ENCODE measurements around the gene SERPINB4. TPM values are rescaled to one million over a fixed set of nuclear protein-coding genes. Genes with fewer than 3 reads are reported as not detected.

SERPINB4 gene
- total RNA-seq, 4 donors from 2014 or later = not detected

- intact Hi-C loops (cut with DNase I) = no loop called here
- no peak overlapping the region for H3K27ac ChIP-seq
- H3K4me1 ChIP-seq = no peaks in the 10 kb centered on the region
- TF ChIP-seq CTCF (IDR thresholded peaks at IDR 0.05) = no peak
- no peak for TF ChIP-seq POLR2A (IDR thresholded peaks at IDR 0.05)
- no peak for DNase-seq
- no peak overlapping the region for H3K4me3 ChIP-seq (replicated peaks in 1 of 3)
- 83 to 88% methylated on average over 6 of the region's 6 CpGs for WGBS, 2 donors
- H3K9me3 ChIP-seq = no peaks in the 10 kb centered on the region
- no peaks in the 10 kb centered on the region for H3K36me3 ChIP-seq
- H3K27me3 ChIP-seq = no peaks in the 10 kb centered on the region
These were observed 6.4 kb downstream of the SERPINB4 start for GRCh38 chr18:63637703-63638102.

- no peaks in the 10 kb centered on the region for H3K27me3 ChIP-seq
- no peak overlapping the region for H3K4me3 ChIP-seq (replicated peaks in 1 of 3)
- H3K27ac ChIP-seq = no peak overlapping the region
- no peaks in the 10 kb centered on the region for H3K4me1 ChIP-seq
- TF ChIP-seq CTCF (IDR thresholded peaks at IDR 0.05) (no peak), POLR2A (IDR thresholded peaks at IDR 0.05) (no peak)
- intact Hi-C loops (cut with DNase I) = no loop called here
- no peaks in the 10 kb centered on the region for H3K36me3 ChIP-seq
- H3K9me3 ChIP-seq = no peaks in the 10 kb centered on the region
- DNase-seq = no peak
These were observed 16.2 kb downstream of the SERPINB4 start for GRCh38 chr18:63627819-63628218.

- Histone ChIP-seq H3K4me1 (no peaks in the 10 kb centered on the region), H3K4me3 (replicated peaks in 1 of 3) (no peak overlapping the region), H3K27ac (no peak overlapping the region), H3K36me3 (no peaks in the 10 kb centered on the region), H3K27me3 (no peaks in the 10 kb centered on the region), H3K9me3 (no peaks in the 10 kb centered on the region)
- 72 to 79% methylated on average over 4 of the region's 4 CpGs for WGBS, 2 donors
- no peak for TF ChIP-seq CTCF (IDR thresholded peaks at IDR 0.05)
- TF ChIP-seq POLR2A (IDR thresholded peaks at IDR 0.05) = no peak
- DNase-seq = no peak
- intact Hi-C loops (cut with DNase I) = no loop called here
These were observed 17.6 kb downstream of the SERPINB4 start for GRCh38 chr18:63626431-63626830.

GRCh38 chr18:63624863-63625262, 19.2 kb downstream of the SERPINB4 start:
- Histone ChIP-seq H3K27me3 (no peaks in the 10 kb centered on the region), H3K27ac (no peak overlapping the region), H3K9me3 (no peaks in the 10 kb centered on the region), H3K4me1 (no peaks in the 10 kb centered on the region), H3K36me3 (no peaks in the 10 kb centered on the region), H3K4me3 (replicated peaks in 1 of 3) (no peak overlapping the region)
- 82 to 91% methylated on average over 2 to 3 of the region's 3 CpGs for WGBS, 2 donors
- intact Hi-C loops (cut with DNase I) = no loop called here
- no peak for DNase-seq
- TF ChIP-seq POLR2A (IDR thresholded peaks at IDR 0.05) = no peak
- TF ChIP-seq CTCF (IDR thresholded peaks at IDR 0.05) = no peak

- H3K4me3 ChIP-seq (replicated peaks in 1 of 3) = no peak overlapping the region
- H3K27ac ChIP-seq = no peak overlapping the region
- H3K4me1 ChIP-seq = no peaks in the 10 kb centered on the region
- TF ChIP-seq POLR2A (IDR thresholded peaks at IDR 0.05) (no peak), CTCF (IDR thresholded peaks at IDR 0.05) (no peak)
- no peaks in the 10 kb centered on the region for H3K36me3 ChIP-seq
- H3K9me3 ChIP-seq = no peaks in the 10 kb centered on the region
- intact Hi-C loops (cut with DNase I) = no loop called here
- no peak for DNase-seq
- WGBS, 2 donors = 86 to 91% methylated on average over 3 of the region's 3 CpGs
- H3K27me3 ChIP-seq = no peaks in the 10 kb centered on the region
These were observed 24.4 kb downstream of the SERPINB4 start for GRCh38 chr18:63619661-63620060.
